ENCODE measurements around the gene PTPRT. TPM values are rescaled to one million over a fixed set of nuclear protein-coding genes. Genes with fewer than 3 reads are reported as not detected.

PTPRT gene
- total and polyA plus RNA-seq, 2 of the 4 experiments (the other 2 are of a cell fraction) = not detected

DNA sequence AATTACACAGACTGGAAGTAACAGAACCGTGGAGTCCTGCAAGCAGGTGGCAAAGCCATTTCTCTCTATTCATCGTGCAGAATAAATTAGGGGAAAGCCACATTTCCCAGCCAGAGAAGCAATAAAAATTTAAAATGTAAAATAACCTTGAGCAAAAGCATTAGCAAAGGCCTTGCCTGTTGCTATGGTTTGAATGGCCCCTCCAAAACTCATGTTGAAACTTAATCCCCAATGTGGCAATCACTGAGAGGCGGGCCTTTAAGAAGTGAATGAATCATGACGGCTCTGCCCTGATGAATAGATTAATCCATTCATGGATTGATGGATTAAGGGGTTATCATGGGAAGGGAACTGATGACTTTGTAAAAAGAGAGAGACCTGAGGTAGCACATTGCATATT lies 679.0 kb downstream of the PTPRT start:
- Histone ChIP-seq H3K23ac (ENCODE audit: low read depth, low read length) (no peak overlapping the region), H2BK20ac (ENCODE audit: low read depth, low read length) (no peak overlapping the region), H3K4me3 (ENCODE audit: insufficient read depth, low read depth, low read length) (no peak overlapping the region), H3K36me3 (ENCODE audit: control insufficient read depth, insufficient read depth, low read length) (no peaks in the 10 kb centered on the region), H3K4me1 (ENCODE audit: control insufficient read depth, insufficient read depth, low read length) (no peaks in the 10 kb centered on the region), H3K27me3 (ENCODE audit: control insufficient read depth, insufficient read depth, low read length) (no peaks in the 10 kb centered on the region), H2AFZ (replicated peaks; ENCODE audit: low read length, poor library complexity) (no peak overlapping the region), H2BK120ac (ENCODE audit: low read depth, low read length) (no peak overlapping the region), H3K9ac (ENCODE audit: low read depth, low read length) (no peak overlapping the region), H3K9me1 (ENCODE audit: insufficient read depth, low read length) (no peaks in the 10 kb centered on the region), H2AK5ac (ENCODE audit: low read depth, low read length) (no peak overlapping the region), H3K18ac (ENCODE audit: low read depth, low read length) (no peak overlapping the region), H3K4ac (ENCODE audit: low read depth, low read length) (no peak overlapping the region), H2BK15ac (ENCODE audit: low read depth, low read length) (no peak overlapping the region), H3K56ac (ENCODE audit: extremely low read depth, insufficient read depth, low read length) (no peak overlapping the region), H3K79me1 (ENCODE audit: low read depth in 1 of 2, low read length in 2 of 2) (no peaks in the 10 kb centered on the region), H3K4me2 (ENCODE audit: low read depth, low read length) (no peak overlapping the region), H3K27ac (ENCODE audit: insufficient read depth, low read length) (no peak overlapping the region), H4K91ac (ENCODE audit: insufficient read depth, low read depth, low read length) (no peak overlapping the region), H4K5ac (ENCODE audit: low read depth, low read length) (no peak overlapping the region), H2AK9ac (replicated peaks; ENCODE audit: low read depth, low read length, poor library complexity) (no peak overlapping the region), H4K8ac (ENCODE audit: low read depth in 2 of 2, low read length in 2 of 2) (no peak overlapping the region), H3K14ac (replicated peaks; ENCODE audit: low read depth, low read length) (no peak overlapping the region), H2BK5ac (ENCODE audit: low read depth, low read length, poor library complexity, severe bottlenecking) (no peak overlapping the region), H3K9me3 (ENCODE audit: control insufficient read depth, insufficient read depth, low read length) (no peaks in the 10 kb centered on the region), H4K20me1 (ENCODE audit: insufficient read depth, low read length) (no peaks in the 10 kb centered on the region)
- BruUV-seq (replicated peaks) = no TSS peak
- in situ Hi-C loops (cut with MboI; ENCODE audit: low sequenced_read_pairs) (no loop called here), intact Hi-C loops (cut with micrococcal nuclease) (no loop called here), dilution Hi-C loops (cut with HindIII; ENCODE audit: low sequenced_read_pairs, unreplicated experiment) (no loop called here)
- ChIA-PET POLR2A (ENCODE audit: unreplicated experiment) (no interaction called here), CTCF (no interaction called here)
- ATAC-seq (ENCODE audit: low read depth) (no peak), DNase-seq (no peak)
- 60% methylated on average over 1 of the region's 4 CpGs; no CpG with 5 or more reads in 1 of the 2 experiments for WGBS, 2 experiments (ENCODE audit: extremely low coverage in 2 of 2, insufficient read length in 1 of 2)
- TF ChIP-seq FOS (IDR thresholded peaks at IDR 0.05; ENCODE audit: low read depth, low read length) (no peak), SMC3 (IDR thresholded peaks at IDR 0.05; ENCODE audit: low read depth, low read length) (no peak), NFE2L2 (IDR thresholded peaks at IDR 0.05; ENCODE audit: low read depth, low read length) (no peak), POLR2A (IDR thresholded peaks at IDR 0.05; ENCODE audit: low read depth, low read length) (no peak), RFX5 (IDR thresholded peaks at IDR 0.05; ENCODE audit: low read depth, low read length) (no peak), MAZ (IDR thresholded peaks at IDR 0.05; ENCODE audit: borderline replicate concordance, low read depth, low read length) (no peak), MXI1 (IDR thresholded peaks at IDR 0.05; ENCODE audit: borderline replicate concordance, low read depth, low read length) (no peak), RAD21 (IDR thresholded peaks at IDR 0.05; ENCODE audit: low read length) (no peak), RCOR1 (IDR thresholded peaks at IDR 0.05; ENCODE audit: insufficient replicate concordance, low read length) (no peak), CHD1 (IDR thresholded peaks at IDR 0.05; ENCODE audit: low read depth, low read length) (no peak), CEBPB (IDR thresholded peaks at IDR 0.05; ENCODE audit: low read depth, low read length) (no peak), BHLHE40 (IDR thresholded peaks at IDR 0.05; ENCODE audit: low read depth, low read length) (no peak), MAFK (IDR thresholded peaks at IDR 0.05; ENCODE audit: low read depth, low read length) (no peak)
- TF ChIP-seq, protein P1, sequence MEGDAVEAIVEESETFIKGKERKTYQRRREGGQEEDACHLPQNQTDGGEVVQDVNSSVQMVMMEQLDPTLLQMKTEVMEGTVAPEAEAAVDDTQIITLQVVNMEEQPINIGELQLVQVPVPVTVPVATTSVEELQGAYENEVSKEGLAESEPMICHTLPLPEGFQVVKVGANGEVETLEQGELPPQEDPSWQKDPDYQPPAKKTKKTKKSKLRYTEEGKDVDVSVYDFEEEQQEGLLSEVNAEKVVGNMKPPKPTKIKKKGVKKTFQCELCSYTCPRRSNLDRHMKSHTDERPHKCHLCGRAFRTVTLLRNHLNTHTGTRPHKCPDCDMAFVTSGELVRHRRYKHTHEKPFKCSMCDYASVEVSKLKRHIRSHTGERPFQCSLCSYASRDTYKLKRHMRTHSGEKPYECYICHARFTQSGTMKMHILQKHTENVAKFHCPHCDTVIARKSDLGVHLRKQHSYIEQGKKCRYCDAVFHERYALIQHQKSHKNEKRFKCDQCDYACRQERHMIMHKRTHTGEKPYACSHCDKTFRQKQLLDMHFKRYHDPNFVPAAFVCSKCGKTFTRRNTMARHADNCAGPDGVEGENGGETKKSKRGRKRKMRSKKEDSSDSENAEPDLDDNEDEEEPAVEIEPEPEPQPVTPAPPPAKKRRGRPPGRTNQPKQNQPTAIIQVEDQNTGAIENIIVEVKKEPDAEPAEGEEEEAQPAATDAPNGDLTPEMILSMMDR (conservative IDR thresholded peaks at IDR 0.05; ENCODE audit: low read depth, low read length) = no peak
- TF ChIP-seq, protein P2, sequence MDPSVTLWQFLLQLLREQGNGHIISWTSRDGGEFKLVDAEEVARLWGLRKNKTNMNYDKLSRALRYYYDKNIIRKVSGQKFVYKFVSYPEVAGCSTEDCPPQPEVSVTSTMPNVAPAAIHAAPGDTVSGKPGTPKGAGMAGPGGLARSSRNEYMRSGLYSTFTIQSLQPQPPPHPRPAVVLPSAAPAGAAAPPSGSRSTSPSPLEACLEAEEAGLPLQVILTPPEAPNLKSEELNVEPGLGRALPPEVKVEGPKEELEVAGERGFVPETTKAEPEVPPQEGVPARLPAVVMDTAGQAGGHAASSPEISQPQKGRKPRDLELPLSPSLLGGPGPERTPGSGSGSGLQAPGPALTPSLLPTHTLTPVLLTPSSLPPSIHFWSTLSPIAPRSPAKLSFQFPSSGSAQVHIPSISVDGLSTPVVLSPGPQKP (IDR thresholded peaks at IDR 0.05; ENCODE audit: borderline replicate concordance, low read depth, low read length) = no peak
- TF ChIP-seq, protein P3, sequence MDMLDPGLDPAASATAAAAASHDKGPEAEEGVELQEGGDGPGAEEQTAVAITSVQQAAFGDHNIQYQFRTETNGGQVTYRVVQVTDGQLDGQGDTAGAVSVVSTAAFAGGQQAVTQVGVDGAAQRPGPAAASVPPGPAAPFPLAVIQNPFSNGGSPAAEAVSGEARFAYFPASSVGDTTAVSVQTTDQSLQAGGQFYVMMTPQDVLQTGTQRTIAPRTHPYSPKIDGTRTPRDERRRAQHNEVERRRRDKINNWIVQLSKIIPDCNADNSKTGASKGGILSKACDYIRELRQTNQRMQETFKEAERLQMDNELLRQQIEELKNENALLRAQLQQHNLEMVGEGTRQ (IDR thresholded peaks at IDR 0.05; ENCODE audit: low read depth, low read length) = no peak

Measured in IMR-90 (cell line).